Measurements from ENCODE around the gene ARMC9.
"Not testable (repeated sequence)": the region's sequence is repeated elsewhere in the genome, so short reads cannot be mapped to it uniquely, and the experiment has no call there.

The ARMC9 gene

GRCh38 chr2:231244382-231245248, 46.2 kb downstream of the ARMC9 start:
- DNase-seq: no peak

GRCh38 chr2:231245249-231246094, 47.0 kb downstream of the ARMC9 start:
- DNase-seq: no peak

- no peak for DNase-seq
Measured at GRCh38 chr2:231246171-231246842, 47.9 kb downstream of the ARMC9 start.

- no peak for DNase-seq
Measured at GRCh38 chr2:231250146-231250545, 51.7 kb downstream of the ARMC9 start.

GRCh38 chr2:231250698-231251097, 52.3 kb downstream of the ARMC9 start:
- DNase-seq: no peak

GRCh38 chr2:231253292-231253691, 54.9 kb downstream of the ARMC9 start:
- DNase-seq: not testable (repeated sequence)

- no peak for DNase-seq
Measured at GRCh38 chr2:231256494-231256893, 58.1 kb downstream of the ARMC9 start.

- DNase-seq: no peak
Measured at GRCh38 chr2:231257763-231258162, 59.3 kb downstream of the ARMC9 start.

GRCh38 chr2:231258701-231259100, 60.3 kb downstream of the ARMC9 start:
- DNase-seq: no peak

- no peak for DNase-seq
Measured at GRCh38 chr2:231259104-231259503, 60.7 kb downstream of the ARMC9 start.

- no peak for DNase-seq
Measured at GRCh38 chr2:231260442-231261208, 62.2 kb downstream of the ARMC9 start.

GRCh38 chr2:231263118-231263831, 64.8 kb downstream of the ARMC9 start:
- DNase-seq: no peak

- DNase-seq: no peak
Measured at GRCh38 chr2:231270221-231271114, 72.0 kb downstream of the ARMC9 start.

GRCh38 chr2:231272991-231273390, 74.6 kb downstream of the ARMC9 start:
- no peak for DNase-seq

GRCh38 chr2:231276987-231277386, 78.6 kb downstream of the ARMC9 start:
- DNase-seq: no peak

GRCh38 chr2:231277962-231278361, 79.5 kb downstream of the ARMC9 start:
- DNase-seq: no peak

GRCh38 chr2:231278868-231279267, 80.4 kb downstream of the ARMC9 start:
- DNase-seq: no peak

- no peak for DNase-seq
Measured at GRCh38 chr2:231280846-231281245, 82.4 kb downstream of the ARMC9 start.

- no peak for DNase-seq
Measured at GRCh38 chr2:231284296-231284695, 85.9 kb downstream of the ARMC9 start.

GRCh38 chr2:231286964-231287363, 88.5 kb downstream of the ARMC9 start:
- DNase-seq: no peak

- DNase-seq: no peak
Measured at GRCh38 chr2:231287696-231288095, 89.3 kb downstream of the ARMC9 start.
